ENCODE measurements around the gene CFD.

Gene CFD

DNA sequence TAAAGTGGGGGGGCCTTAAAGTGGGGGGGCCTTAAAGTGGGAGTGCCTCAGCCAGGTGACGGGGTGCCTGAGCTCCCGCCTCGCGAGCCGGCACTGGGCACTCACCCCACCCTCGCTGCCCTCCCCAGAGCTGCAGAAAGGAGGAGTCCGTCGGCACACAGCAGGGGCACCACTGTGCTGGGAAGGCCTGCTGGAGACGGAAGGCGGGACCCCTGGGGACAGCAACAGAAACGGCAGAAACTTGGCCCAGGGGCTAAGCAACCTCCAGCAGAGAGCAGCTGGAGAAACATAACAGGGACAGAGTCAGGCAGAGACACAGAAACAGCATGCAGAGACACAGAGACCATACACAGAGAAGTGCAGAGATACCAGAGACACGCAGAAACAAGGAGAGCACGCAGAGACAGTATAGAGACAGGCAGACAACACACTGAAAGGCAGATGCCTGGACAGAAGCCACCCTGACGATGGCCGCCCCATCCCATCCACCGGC lies 7.9 kb downstream of the CFD start:
- H3K4me3 ChIP-seq (ENCODE audit: low read length), result no peak overlapping the region
- no peak for DNase-seq (ENCODE audit: low read depth)
- no peak for TF ChIP-seq CTCF (conservative IDR thresholded peaks at IDR 0.05; ENCODE audit: low read length)

- no peak for TF ChIP-seq CTCF (conservative IDR thresholded peaks at IDR 0.05; ENCODE audit: low read length)
- no peak overlapping the region for H3K4me3 ChIP-seq (ENCODE audit: low read length)
- DNase-seq (ENCODE audit: low read depth), result no peak
These were observed 8.5 kb downstream of the CFD start for GRCh38 chr19:867855-868457.

- no peak for DNase-seq (ENCODE audit: low read depth)
- no peak overlapping the region for H3K4me3 ChIP-seq (ENCODE audit: low read length)
- TF ChIP-seq CTCF (conservative IDR thresholded peaks at IDR 0.05; ENCODE audit: low read length), result no peak
These were observed 9.2 kb downstream of the CFD start for GRCh38 chr19:868458-869244.

DNA sequence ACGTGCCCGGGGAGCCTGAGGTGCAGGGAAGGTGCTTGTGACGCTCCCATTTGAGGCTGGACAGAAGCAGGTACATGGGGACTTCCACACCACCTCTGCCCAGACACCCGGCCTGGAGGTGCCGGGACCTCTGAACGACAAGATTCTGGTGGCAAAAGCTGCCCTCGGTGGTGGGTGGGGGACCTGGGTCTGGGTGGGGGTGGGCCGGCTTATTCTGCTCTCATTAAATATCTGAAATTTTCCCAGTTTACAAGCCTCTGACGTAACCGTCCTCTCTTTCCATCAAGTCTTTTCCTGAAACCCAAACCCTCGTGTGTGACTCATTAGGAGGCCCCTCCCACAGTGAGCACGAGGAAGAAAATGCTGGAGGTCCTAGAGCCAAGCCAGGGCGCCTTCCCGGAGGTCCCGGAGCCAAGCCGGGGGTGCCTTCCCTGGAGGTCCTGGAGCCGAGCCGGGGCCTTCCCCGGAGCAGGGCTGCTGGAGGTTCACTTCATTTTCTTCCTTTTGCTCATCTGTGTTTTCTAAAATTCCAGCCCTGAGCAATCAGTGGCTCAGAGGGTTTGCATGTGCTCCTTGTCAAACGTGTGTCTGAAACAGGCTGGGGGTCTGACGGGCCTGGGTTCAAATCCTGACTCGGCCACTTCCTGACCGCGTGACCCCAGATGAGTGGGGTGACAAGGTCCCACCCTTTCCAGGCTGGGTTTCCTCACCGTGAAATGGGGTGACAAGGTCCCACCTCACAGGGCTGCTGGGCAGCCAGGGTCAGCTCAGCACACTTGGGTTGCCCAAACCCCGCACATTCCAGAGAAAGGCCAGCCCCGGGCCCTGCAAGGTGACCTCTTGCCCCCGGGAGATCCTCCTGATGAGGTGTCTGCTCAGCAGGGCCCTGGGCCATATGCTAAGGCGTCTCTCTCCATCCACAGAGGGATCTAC lies 10.0 kb downstream of the CFD start:
- no peak for TF ChIP-seq CTCF (conservative IDR thresholded peaks at IDR 0.05; ENCODE audit: low read length)
- no peak overlapping the region for H3K4me3 ChIP-seq (ENCODE audit: low read length)
- peak; percentile 94 for DNase-seq (ENCODE audit: low read depth)

DNA sequence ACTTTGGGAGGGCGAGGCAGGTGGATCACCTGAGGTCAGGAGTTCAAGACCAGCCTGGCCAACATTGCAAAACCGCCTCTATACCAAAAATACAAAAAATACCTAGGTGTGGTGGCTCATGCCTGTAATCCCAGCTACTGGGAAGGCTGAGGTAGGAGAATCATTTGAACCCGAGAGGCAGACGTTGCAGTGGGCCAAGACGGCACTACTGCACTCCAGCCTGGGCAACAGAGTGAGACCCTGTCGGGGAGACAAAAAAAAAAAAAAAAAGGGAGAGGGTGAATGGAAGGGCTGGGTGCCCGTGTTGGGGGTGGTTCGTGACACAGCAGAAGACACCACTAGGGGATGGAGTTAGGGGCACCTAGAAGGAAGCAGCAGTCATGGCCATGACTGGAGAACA lies 10.8 kb downstream of the CFD start:
- no peak overlapping the region for H3K4me3 ChIP-seq (ENCODE audit: low read length)
- DNase-seq (ENCODE audit: low read depth), result no peak
- TF ChIP-seq CTCF (conservative IDR thresholded peaks at IDR 0.05; ENCODE audit: low read length), result no peak

DNA sequence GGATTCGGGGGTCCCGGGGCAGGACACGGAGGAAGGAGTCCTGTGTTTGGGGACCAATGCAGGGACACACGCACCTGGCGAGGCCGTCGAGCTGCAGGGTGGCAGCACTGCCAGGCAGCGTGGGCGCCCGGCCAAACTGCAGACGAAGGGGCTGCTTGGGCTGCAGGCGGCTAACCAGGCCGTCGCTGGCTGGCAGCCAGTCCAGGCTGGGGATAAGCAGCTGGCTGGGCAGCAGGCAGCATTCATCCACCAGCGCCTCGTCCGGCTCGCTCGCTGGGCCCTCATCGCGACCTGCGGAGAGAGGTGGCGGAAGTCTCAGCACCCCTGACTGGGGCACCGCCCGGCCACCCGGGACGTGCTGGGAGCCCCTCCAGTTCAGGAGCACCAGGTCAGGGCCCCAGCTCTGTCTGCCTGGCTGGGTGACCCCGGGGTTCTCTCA lies 11.5 kb downstream of the CFD start:
- H3K4me3 ChIP-seq (ENCODE audit: low read length), result no peak overlapping the region
- no peak for DNase-seq (ENCODE audit: low read depth)
- no peak for TF ChIP-seq CTCF (conservative IDR thresholded peaks at IDR 0.05; ENCODE audit: low read length)
